ENCODE measurements around the gene PAPOLA. TPM values are rescaled to one million over a fixed set of nuclear protein-coding genes. Genes with fewer than 3 reads are reported as not detected.

Gene PAPOLA
- polyA plus RNA-seq, 2 of the 4 experiments (the other 2 are of a cell fraction): 105 to 273 TPM

DNA sequence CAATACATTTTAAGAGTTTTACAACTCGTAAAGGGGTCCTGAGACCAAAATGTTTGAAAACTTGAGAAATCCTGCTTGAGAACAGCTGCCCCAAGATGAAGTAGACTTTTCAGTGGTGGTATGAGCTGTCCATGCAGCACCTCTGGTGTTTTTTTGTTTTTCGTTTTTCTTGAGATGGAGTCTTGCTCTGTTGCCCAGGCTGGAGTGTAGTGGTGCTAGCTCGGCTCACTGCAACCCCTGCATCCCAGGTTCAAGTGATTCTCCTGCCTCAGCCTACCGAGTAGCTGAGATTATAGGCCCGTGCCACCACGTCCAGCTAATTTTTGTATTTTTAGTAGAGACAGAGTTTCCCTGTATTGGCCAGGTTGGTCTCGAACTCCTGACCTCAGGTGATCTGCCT is 5.5 kb downstream of the PAPOLA start (continued):
- TF ChIP-seq RFX5 (IDR thresholded peaks at IDR 0.05): no peak

DNA sequence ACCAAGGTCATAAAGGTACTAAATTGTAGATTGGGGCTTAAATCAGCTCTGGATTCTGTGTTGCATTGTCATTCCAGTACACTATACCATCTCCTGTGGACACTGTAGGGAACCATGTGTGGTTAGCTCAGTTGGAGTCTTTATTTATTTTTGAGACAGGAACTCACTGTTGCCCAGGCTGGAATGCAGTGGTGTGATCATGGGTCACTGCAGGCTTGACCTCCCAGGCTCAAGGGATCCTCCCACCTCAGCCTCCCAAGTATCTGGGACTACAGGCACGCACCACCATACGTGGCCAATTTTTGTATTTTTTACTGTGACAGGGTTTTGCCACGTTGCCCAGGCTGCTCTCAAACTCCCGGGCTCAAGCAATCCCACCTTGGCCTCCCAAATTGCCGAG is 6.7 kb downstream of the PAPOLA start:
- DNase-seq (ENCODE audit: low read depth in 1 of 2, low spot score in 1 of 2): peak in 1 of 2 experiments; percentile 8
- peak in 1 of 2 experiments; percentile 66; a peak in 3 of 6 replicates for ATAC-seq
- FAIRE-seq: no peak
- ChIA-PET CTCF (no interaction called here), POLR2A (no interaction called here)
- no peak overlapping the region for H3K4me3 ChIP-seq
- peaks cover 71% of the 10 kb centered on the region for H3K4me1 ChIP-seq
- H3K27ac ChIP-seq: no peak overlapping the region
- TF ChIP-seq TFCP2L1 (CRISPR knock-in tag; IDR thresholded peaks at IDR 0.05) (no peak), ZNF302 (CRISPR knock-in tag; IDR thresholded peaks at IDR 0.05) (no peak), RNF2 (IDR thresholded peaks at IDR 0.05; ENCODE audit: borderline replicate concordance, low read depth) (no peak), FOSB (CRISPR knock-in tag; IDR thresholded peaks at IDR 0.05) (no peak), HOXA7 (CRISPR knock-in tag; IDR thresholded peaks at IDR 0.05) (no peak), KDM5A (IDR thresholded peaks at IDR 0.05) (no peak), JUN (IDR thresholded peaks at IDR 0.05) (no peak), HOXB13 (CRISPR knock-in tag; IDR thresholded peaks at IDR 0.05; ENCODE audit: low read depth) (no peak), TP53 (CRISPR knock-in tag; IDR thresholded peaks at IDR 0.05) (no peak), MAZ (IDR thresholded peaks at IDR 0.05; ENCODE audit: borderline replicate concordance, low read depth, low read length) (no peak), FOXS1 (CRISPR knock-in tag; IDR thresholded peaks at IDR 0.05) (no peak), BHLHE40 (IDR thresholded peaks at IDR 0.05; ENCODE audit: low read depth, low read length) (no peak)
- TF ChIP-seq, protein P1, sequence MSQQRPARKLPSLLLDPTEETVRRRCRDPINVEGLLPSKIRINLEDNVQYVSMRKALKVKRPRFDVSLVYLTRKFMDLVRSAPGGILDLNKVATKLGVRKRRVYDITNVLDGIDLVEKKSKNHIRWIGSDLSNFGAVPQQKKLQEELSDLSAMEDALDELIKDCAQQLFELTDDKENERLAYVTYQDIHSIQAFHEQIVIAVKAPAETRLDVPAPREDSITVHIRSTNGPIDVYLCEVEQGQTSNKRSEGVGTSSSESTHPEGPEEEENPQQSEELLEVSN (IDR thresholded peaks at IDR 0.05; ENCODE audit: borderline replicate concordance, low read depth): no peak
- TF ChIP-seq, protein P2, sequence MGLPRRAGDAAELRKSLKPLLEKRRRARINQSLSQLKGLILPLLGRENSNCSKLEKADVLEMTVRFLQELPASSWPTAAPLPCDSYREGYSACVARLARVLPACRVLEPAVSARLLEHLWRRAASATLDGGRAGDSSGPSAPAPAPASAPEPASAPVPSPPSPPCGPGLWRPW (IDR thresholded peaks at IDR 0.05): no peak
- WGBS (ENCODE audit: missing lambda C conversion rate): 95% methylated on average over 5 of the region's 5 CpGs
- 0 out of 3 replicates have a peak overlapping the region, but pooled peaks have one; percentile 3 for H3K4me2 ChIP-seq
- H3K9me3 ChIP-seq: no peaks in the 10 kb centered on the region

DNA sequence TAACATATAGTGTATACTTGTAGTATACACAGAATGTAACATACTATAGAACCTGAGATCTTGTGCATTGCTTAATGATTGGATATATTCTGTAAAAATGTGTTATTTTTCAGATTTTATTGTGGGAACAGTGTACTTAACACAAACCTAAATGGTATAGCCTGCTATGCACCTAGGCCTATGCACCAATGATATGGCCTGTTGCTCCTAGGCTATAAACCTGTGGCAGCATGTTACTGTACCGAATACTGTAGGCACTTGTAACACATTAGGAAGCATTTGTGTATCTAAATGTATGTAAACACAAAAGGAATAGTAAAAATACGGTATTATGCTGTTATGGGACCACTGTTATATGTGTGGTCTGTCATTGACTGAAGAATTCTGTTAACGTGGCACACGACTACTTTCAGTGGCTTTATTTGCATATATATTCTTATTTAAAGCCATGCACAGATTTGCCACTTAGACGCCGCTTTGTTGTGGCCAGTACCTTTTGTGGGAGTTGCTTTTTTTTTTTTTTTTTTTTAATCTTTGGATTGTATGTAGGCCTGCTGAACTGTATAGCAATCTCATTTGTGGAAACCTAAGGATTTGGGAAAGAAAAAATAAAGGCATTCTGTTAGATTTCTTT is 7.4 kb downstream of the PAPOLA start:
- H3K4me2 ChIP-seq: no peak overlapping the region
- H3K9me3 ChIP-seq: no peaks in the 10 kb centered on the region
- peaks cover 71% of the 10 kb centered on the region for H3K4me1 ChIP-seq
- no peak for DNase-seq (ENCODE audit: low read depth in 1 of 2, low spot score in 1 of 2)
- H3K27ac ChIP-seq: no peak overlapping the region
- ChIA-PET CTCF (no interaction called here), POLR2A (no interaction called here)
- no peak for TF ChIP-seq JUN (IDR thresholded peaks at IDR 0.05)
- no peak for TF ChIP-seq CEBPB (IDR thresholded peaks at IDR 0.05)
- no peak for TF ChIP-seq MYC (IDR thresholded peaks at IDR 0.05; ENCODE audit: borderline replicate concordance, low read length)
- no peak for TF ChIP-seq RAD21 (conservative IDR thresholded peaks at IDR 0.05 in 1 of 2, IDR thresholded peaks at IDR 0.05 in 1 of 2)
- TF ChIP-seq ZFP36 (IDR thresholded peaks at IDR 0.05; ENCODE audit: borderline replicate concordance, partially characterized antibody): no peak
- TF ChIP-seq PHF8 (IDR thresholded peaks at IDR 0.05; ENCODE audit: borderline replicate concordance, low read depth): no peak
- TF ChIP-seq, protein P3, sequence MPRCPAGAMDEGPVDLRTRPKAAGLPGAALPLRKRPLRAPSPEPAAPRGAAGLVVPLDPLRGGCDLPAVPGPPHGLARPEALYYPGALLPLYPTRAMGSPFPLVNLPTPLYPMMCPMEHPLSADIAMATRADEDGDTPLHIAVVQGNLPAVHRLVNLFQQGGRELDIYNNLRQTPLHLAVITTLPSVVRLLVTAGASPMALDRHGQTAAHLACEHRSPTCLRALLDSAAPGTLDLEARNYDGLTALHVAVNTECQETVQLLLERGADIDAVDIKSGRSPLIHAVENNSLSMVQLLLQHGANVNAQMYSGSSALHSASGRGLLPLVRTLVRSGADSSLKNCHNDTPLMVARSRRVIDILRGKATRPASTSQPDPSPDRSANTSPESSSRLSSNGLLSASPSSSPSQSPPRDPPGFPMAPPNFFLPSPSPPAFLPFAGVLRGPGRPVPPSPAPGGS (IDR thresholded peaks at IDR 0.05): no peak
- TF ChIP-seq ZNF302 (CRISPR knock-in tag; IDR thresholded peaks at IDR 0.05): no peak
- TF ChIP-seq, protein P1 (IDR thresholded peaks at IDR 0.05; ENCODE audit: borderline replicate concordance, low read depth): no peak
- no peak for TF ChIP-seq EP300 (IDR thresholded peaks at IDR 0.05)
- no peak for TF ChIP-seq TP53 (CRISPR knock-in tag; IDR thresholded peaks at IDR 0.05)
- TF ChIP-seq CHD2 (IDR thresholded peaks at IDR 0.05; ENCODE audit: low read length, partially characterized antibody): no peak
- TF ChIP-seq, protein P4, sequence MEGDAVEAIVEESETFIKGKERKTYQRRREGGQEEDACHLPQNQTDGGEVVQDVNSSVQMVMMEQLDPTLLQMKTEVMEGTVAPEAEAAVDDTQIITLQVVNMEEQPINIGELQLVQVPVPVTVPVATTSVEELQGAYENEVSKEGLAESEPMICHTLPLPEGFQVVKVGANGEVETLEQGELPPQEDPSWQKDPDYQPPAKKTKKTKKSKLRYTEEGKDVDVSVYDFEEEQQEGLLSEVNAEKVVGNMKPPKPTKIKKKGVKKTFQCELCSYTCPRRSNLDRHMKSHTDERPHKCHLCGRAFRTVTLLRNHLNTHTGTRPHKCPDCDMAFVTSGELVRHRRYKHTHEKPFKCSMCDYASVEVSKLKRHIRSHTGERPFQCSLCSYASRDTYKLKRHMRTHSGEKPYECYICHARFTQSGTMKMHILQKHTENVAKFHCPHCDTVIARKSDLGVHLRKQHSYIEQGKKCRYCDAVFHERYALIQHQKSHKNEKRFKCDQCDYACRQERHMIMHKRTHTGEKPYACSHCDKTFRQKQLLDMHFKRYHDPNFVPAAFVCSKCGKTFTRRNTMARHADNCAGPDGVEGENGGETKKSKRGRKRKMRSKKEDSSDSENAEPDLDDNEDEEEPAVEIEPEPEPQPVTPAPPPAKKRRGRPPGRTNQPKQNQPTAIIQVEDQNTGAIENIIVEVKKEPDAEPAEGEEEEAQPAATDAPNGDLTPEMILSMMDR (IDR thresholded peaks at IDR 0.05): no peak
- TF ChIP-seq, protein P5, sequence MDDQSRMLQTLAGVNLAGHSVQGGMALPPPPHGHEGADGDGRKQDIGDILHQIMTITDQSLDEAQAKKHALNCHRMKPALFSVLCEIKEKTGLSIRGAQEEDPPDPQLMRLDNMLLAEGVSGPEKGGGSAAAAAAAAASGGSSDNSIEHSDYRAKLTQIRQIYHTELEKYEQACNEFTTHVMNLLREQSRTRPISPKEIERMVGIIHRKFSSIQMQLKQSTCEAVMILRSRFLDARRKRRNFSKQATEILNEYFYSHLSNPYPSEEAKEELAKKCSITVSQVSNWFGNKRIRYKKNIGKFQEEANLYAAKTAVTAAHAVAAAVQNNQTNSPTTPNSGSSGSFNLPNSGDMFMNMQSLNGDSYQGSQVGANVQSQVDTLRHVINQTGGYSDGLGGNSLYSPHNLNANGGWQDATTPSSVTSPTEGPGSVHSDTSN (IDR thresholded peaks at IDR 0.05): no peak
- no peak for TF ChIP-seq MAFK (IDR thresholded peaks at IDR 0.05; ENCODE audit: partially characterized antibody)
- TF ChIP-seq EHMT2 (IDR thresholded peaks at IDR 0.05; ENCODE audit: low read depth): no peak
- no peak for TF ChIP-seq HEYL (CRISPR knock-in tag; IDR thresholded peaks at IDR 0.05)
- ATAC-seq: no peak; a peak in 1 of 6 replicates
- no peak for FAIRE-seq
- H3K4me3 ChIP-seq: no peak overlapping the region
- WGBS (ENCODE audit: missing lambda C conversion rate): 84% methylated on average over 6 of the region's 6 CpGs
